Hematopoietic multipotent progenitor cell treated with erythropoietin and hydrocortisone succinate and interleukin-3 and kit ligand, for 17 days (in vitro differentiated cells): Measurements from ENCODE around the gene PTPN2.
"Not testable (repeated sequence)": the region's sequence is repeated elsewhere in the genome, so short reads cannot be mapped to it uniquely, and the experiment has no call there.

Experiments
- DNase-seq: peaks from one replicate; pipeline ENCODE4 v3.0.0-alpha.2; 2015; ENCODE audit warnings: low spot score

PTPN2 gene

GRCh38 chr18:12883684-12884405, at the start of gene PTPN2:
Gene PTPN2, minus strand, starts transcription at chr18:12884237. Its CDS starts 96 bp downstream, at chr18:12884141.
- peak; percentile 96 for DNase-seq

DNA sequence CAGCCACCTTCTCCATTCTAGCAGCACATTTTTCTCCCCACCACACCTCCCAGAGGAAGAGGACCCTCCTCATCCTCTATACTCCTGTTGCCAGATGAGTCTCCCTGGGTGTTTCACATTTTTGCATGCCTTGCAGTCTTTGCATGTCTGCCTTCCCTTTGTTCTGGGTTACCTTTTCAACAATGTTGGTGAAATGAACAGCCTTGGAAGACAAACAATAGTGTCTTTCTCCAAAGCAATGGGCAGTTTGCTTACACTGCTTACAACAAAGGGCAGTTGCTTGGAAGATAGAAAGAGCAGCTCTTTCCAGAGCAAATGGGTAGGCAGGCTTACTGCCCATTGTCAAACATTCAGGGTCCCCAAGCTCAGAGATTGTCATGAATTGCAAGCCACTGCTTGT, 49.3 kb upstream of the PTPN2 start:
- DNase-seq, result no peak

DNA sequence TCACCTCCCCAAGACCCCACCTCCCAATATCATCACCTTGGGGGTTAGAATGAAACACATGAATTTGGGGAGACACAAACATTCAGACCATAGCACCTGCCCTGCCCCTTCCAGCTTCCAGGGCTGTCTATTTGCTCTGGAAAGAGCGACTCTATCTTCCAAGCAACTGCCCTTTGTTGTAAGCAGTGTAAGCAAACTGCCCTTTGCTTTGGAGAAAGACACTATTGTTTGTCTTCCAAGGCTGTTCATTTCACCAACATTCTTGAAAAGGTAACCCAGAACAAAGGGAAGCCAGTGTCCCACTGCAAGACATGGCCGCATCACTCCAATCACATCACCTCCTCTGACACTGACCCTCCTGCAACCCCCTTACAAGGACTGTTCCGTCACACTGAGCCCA, 46.9 kb upstream of the PTPN2 start:
- no peak for DNase-seq

DNA sequence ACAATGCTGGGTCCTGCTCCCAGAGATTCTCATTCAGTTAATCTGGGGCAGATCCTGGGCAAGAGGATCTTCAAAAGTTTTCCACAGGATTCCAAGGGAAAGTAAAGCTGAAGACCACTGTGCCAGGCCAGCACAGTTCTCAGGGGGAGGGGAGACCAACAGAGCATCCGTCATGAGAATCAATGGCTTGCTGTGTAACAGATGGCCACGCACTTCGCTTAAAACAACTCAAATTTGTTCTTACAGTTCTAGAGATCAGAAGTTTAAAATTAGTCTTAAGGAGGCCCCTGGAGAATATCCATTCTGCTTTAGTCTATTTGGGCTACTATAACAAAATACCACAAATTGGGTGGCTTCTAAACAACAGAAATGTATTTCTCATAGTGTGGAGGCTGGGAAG, 46.3 kb upstream of the PTPN2 start:
- DNase-seq, result no peak

- DNase-seq, result no peak
These were observed 45.5 kb upstream of the PTPN2 start for GRCh38 chr18:12929477-12930083.

DNA sequence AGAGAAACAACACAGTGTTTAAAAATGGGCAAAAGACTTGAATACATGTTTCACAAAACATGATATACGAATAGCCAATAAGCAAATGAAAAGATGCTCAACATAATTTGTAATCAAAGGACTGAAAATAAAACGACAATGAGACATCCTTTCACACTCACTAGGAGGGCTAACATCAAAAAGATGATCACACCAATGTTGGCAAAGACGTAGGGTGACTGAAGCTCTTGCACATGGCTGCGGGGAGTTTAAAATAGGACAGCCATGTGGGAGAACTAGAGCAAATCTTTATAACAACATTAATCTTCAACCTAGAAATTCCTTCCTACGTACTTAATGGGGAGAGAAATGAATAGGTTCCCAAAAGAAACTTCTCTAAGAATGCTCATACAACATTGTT, 44.6 kb upstream of the PTPN2 start:
- DNase-seq, result no peak

GRCh38 chr18:12928206-12928605, 44.2 kb upstream of the PTPN2 start:
- no peak for DNase-seq

GRCh38 chr18:12924616-12925015, 40.6 kb upstream of the PTPN2 start:
- DNase-seq, result no peak

DNA sequence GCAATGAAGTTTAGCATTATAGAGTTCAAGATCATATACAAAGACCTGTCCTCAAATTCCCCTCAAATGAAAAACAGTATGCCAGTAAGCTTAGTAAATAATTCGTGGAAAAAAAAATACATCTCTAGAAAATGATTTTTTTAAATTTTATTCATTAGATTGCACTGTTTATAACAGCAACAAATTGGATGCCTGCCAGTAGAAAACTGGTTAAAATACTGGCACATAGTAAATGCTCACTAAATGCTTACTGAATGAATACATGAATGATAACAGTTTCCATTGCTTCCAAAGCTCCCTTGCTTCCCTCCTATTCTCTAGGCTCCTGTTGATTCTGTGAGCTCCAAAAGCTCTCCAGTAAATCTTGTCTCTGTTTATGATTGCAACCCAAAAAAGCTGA, 38.2 kb upstream of the PTPN2 start:
- no peak for DNase-seq

GRCh38 chr18:12921178-12921577, 37.1 kb upstream of the PTPN2 start:
- DNase-seq, result no peak

- DNase-seq, result no peak
These were observed 28.1 kb upstream of the PTPN2 start for GRCh38 chr18:12911929-12912703.

- no peak for DNase-seq
These were observed 27.2 kb upstream of the PTPN2 start for GRCh38 chr18:12911025-12911928.

GRCh38 chr18:12908706-12909105, 24.7 kb upstream of the PTPN2 start:
- no peak for DNase-seq

GRCh38 chr18:12907258-12907925, 23.4 kb upstream of the PTPN2 start:
- DNase-seq, result no peak

DNA sequence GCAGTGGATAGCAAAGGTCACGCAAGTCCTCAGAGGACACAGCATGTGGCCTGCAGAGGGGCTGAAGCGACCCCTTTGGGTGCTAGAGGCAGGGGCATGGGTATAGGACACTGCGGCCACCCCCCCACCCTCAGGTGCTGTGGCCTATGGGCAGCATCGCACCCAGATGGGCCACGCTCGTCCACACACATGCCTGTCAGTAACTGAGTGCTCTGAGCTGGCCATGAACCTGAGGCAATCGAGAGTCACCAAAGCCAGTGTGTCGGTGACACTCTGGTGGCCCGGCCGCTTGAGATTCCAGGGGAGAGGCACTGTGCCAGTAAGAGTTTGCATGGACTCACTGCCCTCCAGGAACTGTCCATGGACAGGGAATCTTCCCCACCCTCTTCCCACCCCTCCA, 22.7 kb upstream of the PTPN2 start:
- DNase-seq, result no peak

DNA sequence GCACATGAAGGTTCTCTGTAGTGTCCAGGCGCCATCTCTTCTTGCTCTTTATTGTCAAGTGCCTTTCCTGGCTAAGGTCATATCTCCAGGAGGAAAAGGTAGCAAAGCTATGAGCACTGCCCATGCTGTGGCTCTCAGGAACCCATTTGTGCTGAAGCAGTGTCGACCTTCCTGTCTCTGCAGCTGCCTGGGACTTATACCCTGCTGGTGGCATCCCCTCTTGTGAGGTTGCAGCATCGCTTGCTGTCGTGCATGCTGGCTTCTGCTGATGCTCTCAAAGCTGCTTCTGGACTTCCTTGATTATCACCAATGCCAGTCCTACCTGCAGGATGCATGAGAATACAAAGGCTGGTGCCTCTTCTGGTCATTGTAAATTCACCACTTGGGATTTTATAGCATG, 22.1 kb upstream of the PTPN2 start:
- DNase-seq, result no peak

GRCh38 chr18:12904012-12904516, 20.0 kb upstream of the PTPN2 start:
- DNase-seq, result no peak

- DNase-seq, result not testable (repeated sequence)
These were observed 17.2 kb upstream of the PTPN2 start for GRCh38 chr18:12901208-12901607.

DNA sequence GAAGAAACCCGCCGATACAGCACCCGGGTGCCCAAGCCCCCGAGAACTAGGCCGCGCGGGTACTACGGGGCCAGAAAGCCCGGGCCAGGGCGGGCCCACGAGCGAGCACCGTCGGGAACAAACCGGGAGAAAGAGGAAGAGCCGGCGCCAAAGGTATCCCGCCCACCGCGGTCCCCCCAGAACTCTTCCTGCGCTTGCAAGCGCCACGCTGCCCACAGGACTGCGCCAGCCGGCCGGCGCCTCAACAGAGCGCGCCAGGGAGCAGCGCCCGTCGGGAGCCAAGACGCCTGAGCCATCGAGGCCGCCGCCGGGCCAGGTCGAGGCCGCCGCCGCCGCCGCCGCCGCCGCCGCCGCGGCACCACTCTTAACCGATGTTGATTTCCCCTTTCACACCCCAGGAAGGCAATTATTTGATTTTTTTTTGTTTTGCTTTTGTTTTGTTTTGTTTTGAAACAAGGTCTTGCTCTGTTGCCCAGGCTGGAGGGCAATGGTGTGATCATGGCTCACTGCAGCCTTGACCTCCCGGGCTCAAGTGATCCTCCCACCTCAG, 12.8 kb upstream of the PTPN2 start:
- DNase-seq, result not testable (repeated sequence)

DNA sequence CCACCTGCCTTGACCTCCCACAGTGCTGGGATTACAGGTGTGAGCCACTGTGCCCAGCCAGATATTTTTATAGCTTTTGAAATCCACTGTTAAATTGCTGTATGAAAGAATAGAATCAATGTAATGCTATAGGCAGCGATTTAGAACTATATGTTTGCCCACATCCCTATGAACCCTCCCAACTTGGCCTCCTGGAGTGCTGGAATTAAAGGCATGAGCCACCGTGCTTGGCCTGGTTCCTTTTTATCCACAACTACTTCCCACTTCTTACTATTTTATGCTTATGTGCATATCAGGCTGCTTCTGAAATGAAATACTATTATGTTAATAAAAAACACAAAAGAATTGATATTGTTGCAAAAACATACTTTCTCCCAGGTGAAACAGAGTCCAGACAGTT, 11.6 kb upstream of the PTPN2 start:
- no peak for DNase-seq

DNA sequence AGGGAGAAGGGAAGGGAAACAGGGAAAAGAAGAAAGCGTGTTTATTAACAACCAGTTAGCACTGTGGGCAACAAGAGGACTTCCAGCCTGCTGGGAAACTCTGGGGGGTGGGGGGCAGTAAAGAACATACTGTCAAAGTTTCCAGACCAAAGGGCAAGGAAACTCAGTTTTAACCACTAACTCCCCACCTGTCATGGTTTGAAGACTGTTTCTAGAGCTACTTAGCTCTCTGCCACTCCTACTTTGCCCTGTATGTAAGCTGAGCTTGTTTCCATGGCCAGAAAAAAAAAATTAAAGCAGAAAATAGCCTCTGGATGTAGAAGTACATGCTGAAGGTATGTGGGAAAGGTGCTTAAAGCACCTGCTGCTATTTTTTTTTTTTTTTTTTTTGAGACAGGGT, 11.0 kb upstream of the PTPN2 start:
- no peak for DNase-seq
